GM23338 (cell line): ENCODE results near the gene RUSC2. TPM values are rescaled to one million over a fixed set of nuclear protein-coding genes. Genes with fewer than 3 reads are reported as not detected.

Experiments
- ATAC-seq: fragments of 200-7000 bp; cut with Tn5 transposase; 3 replicates; pipeline ENCODE4 v1.9.1; 2020
- DNase-seq: peaks from one replicate; pipeline ENCODE4 v3.0.0-alpha.2; 2015; ENCODE audit warnings: low spot score
- H2AFZ ChIP-seq: fragments of 200-600 bp; sonication (generic); 2 replicates; pipeline ENCODE4 v1.8.0; 2016; ENCODE audit warnings: antibody characterized with exemption, mild to moderate bottlenecking, moderate library complexity
- H3F3A ChIP-seq: fragments of 200-600 bp; sonication (generic); replicated peaks from 2 replicates; pipeline ENCODE4 v1.8.0; 2017; ENCODE audit warnings: antibody characterized with exemption, mixed run types, low read depth
- H3K27ac ChIP-seq: fragments of 200-600 bp; sonication (generic); 2 replicates; pipeline ENCODE4 v1.6.1; 2016; ENCODE audit warnings: low read depth
- H3K27me3 ChIP-seq: fragments of 200-600 bp; sonication (generic); 2 replicates; pipeline ENCODE4 v1.8.0; 2016; ENCODE audit warnings: mild to moderate bottlenecking, mixed run types, moderate library complexity; ENCODE audit not compliant: insufficient read depth
- H3K36me3 ChIP-seq: fragments of 200-600 bp; sonication (generic); 2 replicates; pipeline ENCODE4 v1.8.0; 2016; ENCODE audit warnings: mild to moderate bottlenecking; ENCODE audit not compliant: insufficient read depth
- H3K4me1 ChIP-seq: fragments of 200-600 bp; sonication (generic); 2 replicates; pipeline ENCODE4 v1.8.0; 2016; ENCODE audit warnings: mild to moderate bottlenecking, moderate library complexity; ENCODE audit not compliant: insufficient read depth
- H3K4me2 ChIP-seq: fragments of 200-600 bp; sonication (generic); 2 replicates; pipeline ENCODE4 v1.7.1; 2017; ENCODE audit warnings: mixed run types
- H3K4me3 ChIP-seq: fragments of 200-600 bp; sonication (generic); 2 replicates; pipeline ENCODE4 v1.6.1; 2016; ENCODE audit warnings: mixed run types
- H3K79me2 ChIP-seq: fragments of 200-600 bp; sonication (generic); replicated peaks from 2 replicates; pipeline ENCODE4 v1.8.0; 2017; ENCODE audit warnings: mild to moderate bottlenecking; ENCODE audit not compliant: insufficient read depth
- H3K9me2 ChIP-seq: fragments of 200-600 bp; sonication (generic); 2 replicates; pipeline ENCODE4 v1.8.0; 2017; ENCODE audit not compliant: insufficient read depth
- H4K20me1 ChIP-seq: fragments of 200-600 bp; sonication (generic); replicated peaks from 2 replicates; pipeline ENCODE4 v1.8.0; 2017; ENCODE audit warnings: mild to moderate bottlenecking; ENCODE audit not compliant: insufficient read depth
- H3K27ac Mint-ChIP-seq: 2 replicates; pipeline ENCODE4 v1.8.0; 2020; ENCODE audit warnings: inconsistent platforms, mild to moderate bottlenecking, moderate library complexity, mixed read lengths
- H3K27me3 Mint-ChIP-seq: 3 replicates; pipeline ENCODE4 v1.8.0; 2022; ENCODE audit warnings: low read depth, mild to moderate bottlenecking, moderate library complexity, mixed read lengths, inconsistent platforms; ENCODE audit not compliant: insufficient read depth, poor library complexity
- H3K36me3 Mint-ChIP-seq: 3 replicates; pipeline ENCODE4 v1.8.0; 2021; ENCODE audit warnings: low read depth, mild to moderate bottlenecking, inconsistent platforms, moderate library complexity, mixed read lengths
- H3K4me1 Mint-ChIP-seq: 3 replicates; pipeline ENCODE4 v1.8.0; 2020; ENCODE audit warnings: mild to moderate bottlenecking, inconsistent platforms, mixed read lengths
- H3K4me3 Mint-ChIP-seq: 3 replicates; pipeline ENCODE4 v1.8.0; 2021; ENCODE audit warnings: moderate library complexity, mild to moderate bottlenecking, inconsistent platforms, mixed read lengths
- H3K9me3 Mint-ChIP-seq: 3 replicates; pipeline ENCODE4 v1.8.0; 2020; ENCODE audit warnings: moderate library complexity, mild to moderate bottlenecking, inconsistent platforms, mixed read lengths
- CREB1 ChIP-seq: fragments of 250-450 bp; sonication (Bioruptor Pico); IDR thresholded peaks from 2 replicates; pipeline ENCODE4 v1.5.0; 2020; ENCODE audit warnings: low read depth, mild to moderate bottlenecking, moderate library complexity
- EZH2phosphoT487 ChIP-seq: fragments of 200-600 bp; sonication (generic); IDR thresholded peaks from one replicate; pipeline ENCODE4 v1.8.1; 2018; ENCODE audit warnings: antibody characterized with exemption; ENCODE audit not compliant: unreplicated experiment
- JUNB ChIP-seq: IDR thresholded peaks from one replicate; pipeline ENCODE4 v1.6.1; 2016; ENCODE audit warnings: antibody characterized with exemption; ENCODE audit not compliant: unreplicated experiment
- NANOG ChIP-seq: IDR thresholded peaks from 2 replicates; pipeline ENCODE4 v1.6.1; 2016; ENCODE audit warnings: antibody characterized with exemption, borderline replicate concordance
- POLR2AphosphoS5 ChIP-seq: IDR thresholded peaks from 2 replicates; pipeline ENCODE4 v1.6.1; 2016; ENCODE audit warnings: antibody characterized with exemption, low read depth
- STAT1 ChIP-seq: IDR thresholded peaks from one replicate; pipeline ENCODE4 v1.6.1; 2016; ENCODE audit warnings: antibody characterized with exemption; ENCODE audit not compliant: unreplicated experiment
- ZNF114 ChIP-seq: fragments of 250-450 bp; sonication (Bioruptor Pico); IDR thresholded peaks from 2 replicates; pipeline ENCODE4 v1.5.0; 2020; ENCODE audit warnings: mild to moderate bottlenecking, moderate library complexity
- ZNF331 ChIP-seq: fragments of 250-450 bp; sonication (Bioruptor Pico); IDR thresholded peaks from 2 replicates; pipeline ENCODE4 v1.5.0; 2020; ENCODE audit warnings: low read depth, mild to moderate bottlenecking, moderate library complexity
- polyA plus RNA-seq: library from polyadenylated mRNA; unstranded; fragments of >200 nt; fragmentation: Nextera tagmentation; extraction: Ambion mirVana; gene quantifications from 2 replicates; pipeline ENCODE4 v1.2.1, GENCODE V29; 2016
- total RNA-seq: library from RNA; depleted of rRNA; stranded (reverse); fragments of >200 nt; shearing (Covaris generic); gene quantifications from 2 replicates; pipeline ENCODE4 v1.2.3, GENCODE V29; 2014
- TF ChIP-seq, protein P1 (sequence below): fragments of 250-450 bp; sonication (Bioruptor Pico); IDR thresholded peaks from 2 replicates; pipeline ENCODE4 v1.5.0; 2020; ENCODE audit warnings: mild to moderate bottlenecking, moderate library complexity
- TF ChIP-seq, protein P2 (sequence below): IDR thresholded peaks from one replicate; pipeline ENCODE4 v1.6.1; 2018; ENCODE audit warnings: antibody characterized with exemption; ENCODE audit not compliant: unreplicated experiment

Gene RUSC2
- total and polyA plus RNA-seq, 2 experiments from 2014 or later = 3.0 to 8.2 TPM

DNA sequence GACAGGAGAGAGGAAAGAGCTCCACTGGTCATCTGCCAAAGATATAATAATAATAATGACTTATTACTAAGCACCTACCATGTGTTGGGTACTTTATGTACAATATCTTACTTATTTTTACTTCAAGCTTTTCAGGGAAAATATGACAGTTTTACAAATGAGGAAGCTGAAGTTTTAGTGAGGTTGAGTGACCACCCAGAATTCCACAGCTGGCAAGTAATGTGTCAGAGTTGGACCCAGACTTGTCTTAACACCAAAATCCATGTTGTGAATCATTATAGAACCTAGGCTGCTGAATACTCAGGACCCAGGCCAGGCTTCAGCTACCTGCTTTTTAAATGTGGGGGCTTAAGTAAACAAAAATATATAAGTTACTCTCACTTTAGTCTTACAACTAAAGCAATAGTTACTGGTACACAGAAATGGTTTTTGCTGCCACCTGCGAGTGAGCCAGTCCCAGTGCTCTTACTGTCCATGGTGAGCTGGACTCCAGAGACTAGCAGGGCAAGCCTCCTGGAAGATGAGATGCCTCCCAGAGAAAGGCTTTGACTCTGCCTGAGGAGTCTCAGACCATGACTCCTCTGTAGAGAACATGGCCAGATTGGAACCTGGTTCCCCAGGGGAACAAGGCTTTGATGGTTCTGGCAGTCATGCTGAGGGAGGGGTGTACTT, 29.9 kb downstream of the RUSC2 start:
- Histone ChIP-seq H3K4me2 (peak overlapping the region; percentile 36), H4K20me1 (no peaks in the 10 kb centered on the region), H3K79me2 (peaks cover 7% of the 10 kb centered on the region; the same call in 1 of the 2 replicates), H3K4me1 (peaks cover 42% of the 10 kb centered on the region), H3F3A (no peaks in the 10 kb centered on the region), H3K9me2 (no peaks in the 10 kb centered on the region), H2AFZ (no peak overlapping the region), H3K4me3 (no peak overlapping the region), H3K27me3 (no peaks in the 10 kb centered on the region), H3K36me3 (no peaks in the 10 kb centered on the region), H3K27ac (no peak overlapping the region)
- TF ChIP-seq JUNB (no peak), ZNF331 (CRISPR knock-in tag) (no peak), STAT1 (no peak), NANOG (no peak), EZH2phosphoT487 (no peak), ZNF114 (CRISPR knock-in tag) (no peak), CREB1 (no peak), POLR2AphosphoS5 (no peak)
- TF ChIP-seq, protein P1, sequence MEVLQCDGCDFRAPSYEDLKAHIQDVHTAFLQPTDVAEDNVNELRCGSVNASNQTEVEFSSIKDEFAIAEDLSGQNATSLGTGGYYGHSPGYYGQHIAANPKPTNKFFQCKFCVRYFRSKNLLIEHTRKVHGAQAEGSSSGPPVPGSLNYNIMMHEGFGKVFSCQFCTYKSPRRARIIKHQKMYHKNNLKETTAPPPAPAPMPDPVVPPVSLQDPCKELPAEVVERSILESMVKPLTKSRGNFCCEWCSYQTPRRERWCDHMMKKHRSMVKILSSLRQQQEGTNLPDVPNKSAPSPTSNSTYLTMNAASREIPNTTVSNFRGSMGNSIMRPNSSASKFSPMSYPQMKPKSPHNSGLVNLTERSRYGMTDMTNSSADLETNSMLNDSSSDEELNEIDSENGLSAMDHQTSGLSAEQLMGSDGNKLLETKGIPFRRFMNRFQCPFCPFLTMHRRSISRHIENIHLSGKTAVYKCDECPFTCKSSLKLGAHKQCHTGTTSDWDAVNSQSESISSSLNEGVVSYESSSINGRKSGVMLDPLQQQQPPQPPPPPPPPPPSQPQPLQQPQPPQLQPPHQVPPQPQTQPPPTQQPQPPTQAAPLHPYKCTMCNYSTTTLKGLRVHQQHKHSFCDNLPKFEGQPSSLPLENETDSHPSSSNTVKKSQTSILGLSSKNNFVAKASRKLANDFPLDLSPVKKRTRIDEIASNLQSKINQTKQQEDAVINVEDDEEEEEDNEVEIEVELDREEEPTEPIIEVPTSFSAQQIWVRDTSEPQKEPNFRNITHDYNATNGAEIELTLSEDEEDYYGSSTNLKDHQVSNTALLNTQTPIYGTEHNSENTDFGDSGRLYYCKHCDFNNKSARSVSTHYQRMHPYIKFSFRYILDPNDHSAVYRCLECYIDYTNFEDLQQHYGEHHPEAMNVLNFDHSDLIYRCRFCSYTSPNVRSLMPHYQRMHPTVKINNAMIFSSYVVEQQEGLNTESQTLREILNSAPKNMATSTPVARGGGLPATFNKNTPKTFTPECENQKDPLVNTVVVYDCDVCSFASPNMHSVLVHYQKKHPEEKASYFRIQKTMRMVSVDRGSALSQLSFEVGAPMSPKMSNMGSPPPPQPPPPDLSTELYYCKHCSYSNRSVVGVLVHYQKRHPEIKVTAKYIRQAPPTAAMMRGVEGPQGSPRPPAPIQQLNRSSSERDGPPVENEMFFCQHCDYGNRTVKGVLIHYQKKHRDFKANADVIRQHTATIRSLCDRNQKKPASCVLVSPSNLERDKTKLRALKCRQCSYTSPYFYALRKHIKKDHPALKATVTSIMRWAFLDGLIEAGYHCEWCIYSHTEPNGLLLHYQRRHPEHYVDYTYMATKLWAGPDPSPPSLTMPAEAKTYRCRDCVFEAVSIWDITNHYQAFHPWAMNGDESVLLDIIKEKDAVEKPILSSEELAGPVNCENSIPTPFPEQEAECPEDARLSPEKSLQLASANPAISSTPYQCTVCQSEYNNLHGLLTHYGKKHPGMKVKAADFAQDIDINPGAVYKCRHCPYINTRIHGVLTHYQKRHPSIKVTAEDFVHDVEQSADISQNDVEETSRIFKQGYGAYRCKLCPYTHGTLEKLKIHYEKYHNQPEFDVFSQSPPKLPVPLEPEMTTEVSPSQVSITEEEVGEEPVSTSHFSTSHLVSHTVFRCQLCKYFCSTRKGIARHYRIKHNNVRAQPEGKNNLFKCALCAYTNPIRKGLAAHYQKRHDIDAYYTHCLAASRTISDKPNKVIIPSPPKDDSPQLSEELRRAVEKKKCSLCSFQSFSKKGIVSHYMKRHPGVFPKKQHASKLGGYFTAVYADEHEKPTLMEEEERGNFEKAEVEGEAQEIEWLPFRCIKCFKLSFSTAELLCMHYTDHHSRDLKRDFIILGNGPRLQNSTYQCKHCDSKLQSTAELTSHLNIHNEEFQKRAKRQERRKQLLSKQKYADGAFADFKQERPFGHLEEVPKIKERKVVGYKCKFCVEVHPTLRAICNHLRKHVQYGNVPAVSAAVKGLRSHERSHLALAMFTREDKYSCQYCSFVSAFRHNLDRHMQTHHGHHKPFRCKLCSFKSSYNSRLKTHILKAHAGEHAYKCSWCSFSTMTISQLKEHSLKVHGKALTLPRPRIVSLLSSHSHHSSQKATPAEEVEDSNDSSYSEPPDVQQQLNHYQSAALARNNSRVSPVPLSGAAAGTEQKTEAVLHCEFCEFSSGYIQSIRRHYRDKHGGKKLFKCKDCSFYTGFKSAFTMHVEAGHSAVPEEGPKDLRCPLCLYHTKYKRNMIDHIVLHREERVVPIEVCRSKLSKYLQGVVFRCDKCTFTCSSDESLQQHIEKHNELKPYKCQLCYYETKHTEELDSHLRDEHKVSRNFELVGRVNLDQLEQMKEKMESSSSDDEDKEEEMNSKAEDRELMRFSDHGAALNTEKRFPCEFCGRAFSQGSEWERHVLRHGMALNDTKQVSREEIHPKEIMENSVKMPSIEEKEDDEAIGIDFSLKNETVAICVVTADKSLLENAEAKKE (CRISPR knock-in tag) = no peak
- TF ChIP-seq, protein P2, sequence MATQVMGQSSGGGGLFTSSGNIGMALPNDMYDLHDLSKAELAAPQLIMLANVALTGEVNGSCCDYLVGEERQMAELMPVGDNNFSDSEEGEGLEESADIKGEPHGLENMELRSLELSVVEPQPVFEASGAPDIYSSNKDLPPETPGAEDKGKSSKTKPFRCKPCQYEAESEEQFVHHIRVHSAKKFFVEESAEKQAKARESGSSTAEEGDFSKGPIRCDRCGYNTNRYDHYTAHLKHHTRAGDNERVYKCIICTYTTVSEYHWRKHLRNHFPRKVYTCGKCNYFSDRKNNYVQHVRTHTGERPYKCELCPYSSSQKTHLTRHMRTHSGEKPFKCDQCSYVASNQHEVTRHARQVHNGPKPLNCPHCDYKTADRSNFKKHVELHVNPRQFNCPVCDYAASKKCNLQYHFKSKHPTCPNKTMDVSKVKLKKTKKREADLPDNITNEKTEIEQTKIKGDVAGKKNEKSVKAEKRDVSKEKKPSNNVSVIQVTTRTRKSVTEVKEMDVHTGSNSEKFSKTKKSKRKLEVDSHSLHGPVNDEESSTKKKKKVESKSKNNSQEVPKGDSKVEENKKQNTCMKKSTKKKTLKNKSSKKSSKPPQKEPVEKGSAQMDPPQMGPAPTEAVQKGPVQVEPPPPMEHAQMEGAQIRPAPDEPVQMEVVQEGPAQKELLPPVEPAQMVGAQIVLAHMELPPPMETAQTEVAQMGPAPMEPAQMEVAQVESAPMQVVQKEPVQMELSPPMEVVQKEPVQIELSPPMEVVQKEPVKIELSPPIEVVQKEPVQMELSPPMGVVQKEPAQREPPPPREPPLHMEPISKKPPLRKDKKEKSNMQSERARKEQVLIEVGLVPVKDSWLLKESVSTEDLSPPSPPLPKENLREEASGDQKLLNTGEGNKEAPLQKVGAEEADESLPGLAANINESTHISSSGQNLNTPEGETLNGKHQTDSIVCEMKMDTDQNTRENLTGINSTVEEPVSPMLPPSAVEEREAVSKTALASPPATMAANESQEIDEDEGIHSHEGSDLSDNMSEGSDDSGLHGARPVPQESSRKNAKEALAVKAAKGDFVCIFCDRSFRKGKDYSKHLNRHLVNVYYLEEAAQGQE = no peak
- Mint-ChIP-seq H3K4me3 (no peak overlapping the region; the same call in 2 of the 3 replicates), H3K9me3 (no peaks in the 10 kb centered on the region), H3K27ac (no peak overlapping the region), H3K27me3 (peaks cover 6% of the 10 kb centered on the region), H3K36me3 (no peaks in the 10 kb centered on the region), H3K4me1 (peaks cover 47% of the 10 kb centered on the region)
- no peak for DNase-seq
- ATAC-seq = no peak
